Measurements from ENCODE around the gene FER.

The FER gene

DNA sequence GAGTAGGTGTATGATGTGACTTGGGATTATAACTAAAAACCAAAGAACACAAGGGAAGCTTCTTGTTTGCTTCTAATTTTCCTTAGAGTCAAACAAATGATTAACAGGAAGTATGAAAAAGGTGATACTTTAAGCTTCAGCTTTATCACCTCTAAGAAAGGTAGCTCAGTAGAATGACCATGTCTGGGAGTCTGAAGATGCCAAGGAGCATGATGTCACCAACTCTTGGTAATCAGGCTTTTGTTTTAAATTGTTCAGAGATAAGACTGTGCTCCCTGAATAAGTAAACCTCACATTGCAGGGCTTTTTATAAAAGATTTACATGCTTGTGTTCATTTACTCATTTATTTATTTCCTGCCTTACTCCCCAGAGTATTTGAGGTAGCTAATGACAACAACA lies 169.9 kb downstream of the FER start:
- H3K4me3 ChIP-seq (ENCODE audit: low read depth, low read length), result no peak overlapping the region
- no peak overlapping the region for H2AFZ ChIP-seq (ENCODE audit: low read length, unreplicated experiment)
- no peak overlapping the region for H3K27ac ChIP-seq (ENCODE audit: low read depth, low read length)
- H3K36me3 ChIP-seq (ENCODE audit: insufficient read depth, low read length), result no peaks in the 10 kb centered on the region
- no peaks in the 10 kb centered on the region for H3K27me3 ChIP-seq (ENCODE audit: insufficient read depth, low read length)
- no peaks in the 10 kb centered on the region for H3K79me2 ChIP-seq (ENCODE audit: control insufficient read depth, insufficient read depth, low read length, unreplicated experiment)
- H3K4me1 ChIP-seq (ENCODE audit: control insufficient read depth, insufficient read depth, low read length, unreplicated experiment), result no peaks in the 10 kb centered on the region

DNA sequence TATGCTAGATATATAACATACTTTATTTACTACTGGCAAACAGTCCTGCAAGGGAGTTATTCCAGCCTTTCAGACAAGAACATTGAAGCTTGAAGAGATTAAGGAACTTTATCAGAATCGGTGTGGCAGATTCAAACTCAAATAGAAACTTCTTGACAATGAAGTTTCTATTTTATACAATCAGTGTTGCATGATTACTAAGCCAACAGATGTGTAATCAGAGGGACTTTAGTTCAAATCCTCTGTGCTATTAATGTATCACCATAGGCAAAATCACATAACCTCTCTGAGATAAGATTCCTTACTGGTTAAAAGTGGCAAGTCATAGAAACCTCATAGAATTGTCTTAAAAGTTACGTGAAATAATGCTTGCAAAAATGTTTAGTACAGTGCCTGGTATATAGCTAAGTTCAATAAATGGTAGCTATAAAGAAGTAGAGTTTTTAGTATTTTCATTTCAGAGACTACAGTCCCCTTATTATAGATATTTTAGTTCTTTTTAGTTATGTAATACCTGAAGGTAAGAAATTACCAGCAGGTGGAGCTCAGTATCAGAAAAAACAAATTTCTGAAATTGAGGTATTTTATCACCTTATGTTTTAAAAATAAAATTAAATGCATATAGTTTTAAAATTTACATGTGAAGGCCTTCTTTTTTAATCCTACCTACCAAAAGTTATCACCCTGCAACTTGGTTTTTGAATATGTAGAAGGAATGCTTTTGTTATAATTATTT lies 172.1 kb downstream of the FER start:
- H2AFZ ChIP-seq (ENCODE audit: low read length, unreplicated experiment), result no peak overlapping the region
- no peaks in the 10 kb centered on the region for H3K36me3 ChIP-seq (ENCODE audit: insufficient read depth, low read length)
- H3K27me3 ChIP-seq (ENCODE audit: insufficient read depth, low read length), result no peaks in the 10 kb centered on the region
- no peak overlapping the region for H3K27ac ChIP-seq (ENCODE audit: low read depth, low read length)
- no peak overlapping the region for H3K4me3 ChIP-seq (ENCODE audit: low read depth, low read length)
- H3K4me1 ChIP-seq (ENCODE audit: control insufficient read depth, insufficient read depth, low read length, unreplicated experiment), result no peaks in the 10 kb centered on the region
- H3K79me2 ChIP-seq (ENCODE audit: control insufficient read depth, insufficient read depth, low read length, unreplicated experiment), result no peaks in the 10 kb centered on the region

DNA sequence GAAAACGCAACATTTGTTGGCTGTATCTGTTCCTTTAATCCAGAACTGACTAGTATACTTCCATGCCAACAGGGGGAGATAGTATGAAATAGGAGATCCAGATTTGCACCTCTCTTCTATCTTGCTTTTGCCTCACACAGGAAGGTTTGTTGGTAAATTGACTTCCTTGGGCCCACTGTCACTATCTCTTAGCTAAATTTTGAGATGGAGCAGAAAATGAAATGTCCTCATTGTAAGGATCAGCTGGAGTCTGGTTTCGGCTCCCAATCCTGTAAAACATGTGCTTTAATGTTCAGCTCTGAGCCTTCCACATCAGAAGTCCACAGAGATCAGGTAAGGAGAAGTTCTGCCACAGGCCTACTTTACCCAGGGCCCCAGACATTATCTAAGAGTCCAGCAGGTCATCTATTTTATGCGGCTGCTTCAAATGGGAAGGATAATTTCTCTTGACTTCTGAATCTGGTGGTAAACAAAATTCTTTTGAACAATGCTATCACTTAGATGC lies 176.8 kb downstream of the FER start:
- Histone ChIP-seq H3K4me1 (ENCODE audit: control insufficient read depth, insufficient read depth, low read length, unreplicated experiment) (no peaks in the 10 kb centered on the region), H3K36me3 (ENCODE audit: insufficient read depth, low read length) (no peaks in the 10 kb centered on the region), H3K4me3 (ENCODE audit: low read depth, low read length) (no peak overlapping the region), H2AFZ (ENCODE audit: low read length, unreplicated experiment) (peak overlapping the region; percentile 9), H3K79me2 (ENCODE audit: control insufficient read depth, insufficient read depth, low read length, unreplicated experiment) (no peaks in the 10 kb centered on the region), H3K27ac (ENCODE audit: low read depth, low read length) (no peak overlapping the region), H3K27me3 (ENCODE audit: insufficient read depth, low read length) (no peaks in the 10 kb centered on the region)

- Histone ChIP-seq H3K4me3 (ENCODE audit: low read depth, low read length) (no peak overlapping the region), H3K27me3 (ENCODE audit: insufficient read depth, low read length) (no peaks in the 10 kb centered on the region), H3K27ac (ENCODE audit: low read depth, low read length) (no peak overlapping the region), H3K36me3 (ENCODE audit: insufficient read depth, low read length) (no peaks in the 10 kb centered on the region), H3K4me1 (ENCODE audit: control insufficient read depth, insufficient read depth, low read length, unreplicated experiment) (no peaks in the 10 kb centered on the region), H3K79me2 (ENCODE audit: control insufficient read depth, insufficient read depth, low read length, unreplicated experiment) (no peaks in the 10 kb centered on the region), H2AFZ (ENCODE audit: low read length, unreplicated experiment) (peak overlapping the region; percentile 9)
These were observed 177.4 kb downstream of the FER start for GRCh38 chr5:108925073-108925472.

DNA sequence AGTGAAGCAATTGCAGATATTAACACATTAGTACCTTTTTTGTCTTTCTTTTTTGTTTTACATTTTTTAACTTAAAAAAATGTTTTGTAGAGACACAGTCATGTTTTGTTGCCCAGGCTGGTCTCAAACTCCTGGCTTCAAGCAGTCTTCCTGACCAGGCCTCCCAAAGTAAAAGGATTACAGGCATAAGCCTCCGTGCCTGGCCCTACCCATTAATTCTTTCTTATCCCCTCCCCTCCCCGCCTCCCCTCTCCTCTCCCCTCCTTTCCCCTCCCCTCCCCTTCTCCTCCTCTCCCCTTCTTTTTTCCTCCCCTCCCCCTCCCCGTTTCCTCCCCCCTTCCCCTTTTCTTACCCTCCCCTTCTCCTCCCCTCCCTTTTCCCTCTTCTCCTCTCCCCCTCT lies 182.4 kb downstream of the FER start:
- no peaks in the 10 kb centered on the region for H3K27me3 ChIP-seq (ENCODE audit: insufficient read depth, low read length)
- H3K27ac ChIP-seq (ENCODE audit: low read depth, low read length), result no peak overlapping the region
- H3K36me3 ChIP-seq (ENCODE audit: insufficient read depth, low read length), result no peaks in the 10 kb centered on the region
- H3K4me3 ChIP-seq (ENCODE audit: low read depth, low read length), result no peak overlapping the region
- no peaks in the 10 kb centered on the region for H3K79me2 ChIP-seq (ENCODE audit: control insufficient read depth, insufficient read depth, low read length, unreplicated experiment)
- no peaks in the 10 kb centered on the region for H3K4me1 ChIP-seq (ENCODE audit: control insufficient read depth, insufficient read depth, low read length, unreplicated experiment)
- H2AFZ ChIP-seq (ENCODE audit: low read length, unreplicated experiment), result no peak overlapping the region

DNA sequence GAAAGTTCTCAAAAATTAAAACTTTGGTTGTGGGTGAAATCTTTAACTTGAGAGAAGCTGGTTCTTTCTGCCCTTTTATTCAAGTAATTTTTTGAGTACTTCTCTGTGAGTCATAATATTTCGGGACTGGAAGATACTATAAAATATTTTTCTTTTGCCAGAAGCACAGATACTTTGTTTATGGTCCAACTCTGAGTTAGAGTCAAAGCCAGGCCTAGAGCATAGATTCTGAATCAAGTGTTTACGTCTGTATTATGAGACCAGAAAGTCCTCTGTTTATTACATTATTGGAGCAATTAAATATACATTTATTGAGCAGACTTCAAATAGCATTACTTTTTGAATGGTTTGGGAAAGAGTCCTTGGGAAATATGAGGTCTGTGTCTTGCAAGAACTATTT lies 187.9 kb downstream of the FER start:
- H3K4me3 ChIP-seq (ENCODE audit: low read depth, low read length), result no peak overlapping the region
- H3K27me3 ChIP-seq (ENCODE audit: insufficient read depth, low read length), result no peaks in the 10 kb centered on the region
- no peak overlapping the region for H3K27ac ChIP-seq (ENCODE audit: low read depth, low read length)
- no peak overlapping the region for H2AFZ ChIP-seq (ENCODE audit: low read length, unreplicated experiment)
- H3K36me3 ChIP-seq (ENCODE audit: insufficient read depth, low read length), result no peaks in the 10 kb centered on the region
- H3K4me1 ChIP-seq (ENCODE audit: control insufficient read depth, insufficient read depth, low read length, unreplicated experiment), result no peaks in the 10 kb centered on the region
- H3K79me2 ChIP-seq (ENCODE audit: control insufficient read depth, insufficient read depth, low read length, unreplicated experiment), result no peaks in the 10 kb centered on the region

- Histone ChIP-seq H2AFZ (ENCODE audit: low read length, unreplicated experiment) (no peak overlapping the region), H3K79me2 (ENCODE audit: control insufficient read depth, insufficient read depth, low read length, unreplicated experiment) (no peaks in the 10 kb centered on the region), H3K36me3 (ENCODE audit: insufficient read depth, low read length) (no peaks in the 10 kb centered on the region), H3K4me1 (ENCODE audit: control insufficient read depth, insufficient read depth, low read length, unreplicated experiment) (no peaks in the 10 kb centered on the region), H3K27ac (ENCODE audit: low read depth, low read length) (no peak overlapping the region), H3K27me3 (ENCODE audit: insufficient read depth, low read length) (no peaks in the 10 kb centered on the region), H3K4me3 (ENCODE audit: low read depth, low read length) (no peak overlapping the region)
These were observed 189.5 kb downstream of the FER start for GRCh38 chr5:108937221-108937620.

- no peak overlapping the region for H3K27ac ChIP-seq (ENCODE audit: low read depth, low read length)
- H3K4me1 ChIP-seq (ENCODE audit: control insufficient read depth, insufficient read depth, low read length, unreplicated experiment), result no peaks in the 10 kb centered on the region
- H3K27me3 ChIP-seq (ENCODE audit: insufficient read depth, low read length), result no peaks in the 10 kb centered on the region
- H3K36me3 ChIP-seq (ENCODE audit: insufficient read depth, low read length), result no peaks in the 10 kb centered on the region
- H3K4me3 ChIP-seq (ENCODE audit: low read depth, low read length), result no peak overlapping the region
- H2AFZ ChIP-seq (ENCODE audit: low read length, unreplicated experiment), result no peak overlapping the region
- H3K79me2 ChIP-seq (ENCODE audit: control insufficient read depth, insufficient read depth, low read length, unreplicated experiment), result no peaks in the 10 kb centered on the region
These were observed 192.8 kb downstream of the FER start for GRCh38 chr5:108940506-108940905.

- Histone ChIP-seq H3K4me3 (ENCODE audit: low read depth, low read length) (no peak overlapping the region), H3K79me2 (ENCODE audit: control insufficient read depth, insufficient read depth, low read length, unreplicated experiment) (no peaks in the 10 kb centered on the region), H3K36me3 (ENCODE audit: insufficient read depth, low read length) (no peaks in the 10 kb centered on the region), H3K4me1 (ENCODE audit: control insufficient read depth, insufficient read depth, low read length, unreplicated experiment) (no peaks in the 10 kb centered on the region), H2AFZ (ENCODE audit: low read length, unreplicated experiment) (no peak overlapping the region), H3K27me3 (ENCODE audit: insufficient read depth, low read length) (no peaks in the 10 kb centered on the region), H3K27ac (ENCODE audit: low read depth, low read length) (no peak overlapping the region)
These were observed 194.0 kb downstream of the FER start for GRCh38 chr5:108941746-108942145.

- H3K27me3 ChIP-seq (ENCODE audit: insufficient read depth, low read length), result no peaks in the 10 kb centered on the region
- H3K79me2 ChIP-seq (ENCODE audit: control insufficient read depth, insufficient read depth, low read length, unreplicated experiment), result no peaks in the 10 kb centered on the region
- H3K36me3 ChIP-seq (ENCODE audit: insufficient read depth, low read length), result 0 out of 2 replicates have a peak, but pooled peaks cover 2% of the 10 kb centered on the region
- no peak overlapping the region for H2AFZ ChIP-seq (ENCODE audit: low read length, unreplicated experiment)
- H3K4me1 ChIP-seq (ENCODE audit: control insufficient read depth, insufficient read depth, low read length, unreplicated experiment), result no peaks in the 10 kb centered on the region
- no peak overlapping the region for H3K4me3 ChIP-seq (ENCODE audit: low read depth, low read length)
- H3K27ac ChIP-seq (ENCODE audit: low read depth, low read length), result no peak overlapping the region
These were observed 195.0 kb downstream of the FER start for GRCh38 chr5:108942701-108943100.

DNA sequence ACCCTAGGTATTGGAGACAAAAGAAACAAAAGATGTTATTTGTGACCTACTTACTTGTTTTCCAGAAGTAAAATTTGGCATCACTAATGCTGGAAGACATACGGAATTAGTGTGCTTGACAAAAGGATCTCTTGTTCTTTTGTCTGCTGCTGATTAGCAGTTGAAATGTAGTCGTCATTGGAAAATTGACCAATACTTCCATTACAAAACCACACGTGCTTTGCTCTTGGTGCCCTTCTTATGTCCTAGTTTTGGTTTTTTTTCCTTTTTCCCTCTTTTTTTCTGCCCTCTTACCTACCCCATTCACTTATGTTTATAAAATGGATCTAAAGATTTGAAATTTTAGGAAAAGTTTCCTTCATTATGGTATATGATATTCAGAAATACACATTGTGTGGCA lies 197.4 kb downstream of the FER start:
- Histone ChIP-seq H3K4me3 (ENCODE audit: low read depth, low read length) (no peak overlapping the region), H3K36me3 (ENCODE audit: insufficient read depth, low read length) (0 out of 2 replicates have a peak, but pooled peaks cover 2% of the 10 kb centered on the region), H3K4me1 (ENCODE audit: control insufficient read depth, insufficient read depth, low read length, unreplicated experiment) (no peaks in the 10 kb centered on the region), H3K79me2 (ENCODE audit: control insufficient read depth, insufficient read depth, low read length, unreplicated experiment) (no peaks in the 10 kb centered on the region), H3K27me3 (ENCODE audit: insufficient read depth, low read length) (no peaks in the 10 kb centered on the region), H2AFZ (ENCODE audit: low read length, unreplicated experiment) (no peak overlapping the region), H3K27ac (ENCODE audit: low read depth, low read length) (no peak overlapping the region)

Measured in ACC112 (cell line).